GM23338 (cell line): ENCODE data around the gene LGALS1. TPM values are rescaled to one million over a fixed set of nuclear protein-coding genes. Genes with fewer than 3 reads are reported as not detected.

Experiments
- ATAC-seq: fragments of 200-7000 bp; cut with Tn5 transposase; 3 replicates; pipeline ENCODE4 v1.9.1; 2020
- DNase-seq: peaks from one replicate; pipeline ENCODE4 v3.0.0-alpha.2; 2015; ENCODE audit warnings: low spot score
- H2AFZ ChIP-seq: fragments of 200-600 bp; sonication (generic); 2 replicates; pipeline ENCODE4 v1.8.0; 2016; ENCODE audit warnings: antibody characterized with exemption, mild to moderate bottlenecking, moderate library complexity
- H3F3A ChIP-seq: fragments of 200-600 bp; sonication (generic); replicated peaks from 2 replicates; pipeline ENCODE4 v1.8.0; 2017; ENCODE audit warnings: antibody characterized with exemption, mixed run types, low read depth
- H3K27ac ChIP-seq: fragments of 200-600 bp; sonication (generic); 2 replicates; pipeline ENCODE4 v1.6.1; 2016; ENCODE audit warnings: low read depth
- H3K27me3 ChIP-seq: fragments of 200-600 bp; sonication (generic); 2 replicates; pipeline ENCODE4 v1.8.0; 2016; ENCODE audit warnings: mild to moderate bottlenecking, mixed run types, moderate library complexity; ENCODE audit not compliant: insufficient read depth
- H3K36me3 ChIP-seq: fragments of 200-600 bp; sonication (generic); 2 replicates; pipeline ENCODE4 v1.8.0; 2016; ENCODE audit warnings: mild to moderate bottlenecking; ENCODE audit not compliant: insufficient read depth
- H3K4me1 ChIP-seq: fragments of 200-600 bp; sonication (generic); 2 replicates; pipeline ENCODE4 v1.8.0; 2016; ENCODE audit warnings: mild to moderate bottlenecking, moderate library complexity; ENCODE audit not compliant: insufficient read depth
- H3K4me2 ChIP-seq: fragments of 200-600 bp; sonication (generic); 2 replicates; pipeline ENCODE4 v1.7.1; 2017; ENCODE audit warnings: mixed run types
- H3K4me3 ChIP-seq: fragments of 200-600 bp; sonication (generic); 2 replicates; pipeline ENCODE4 v1.6.1; 2016; ENCODE audit warnings: mixed run types
- H3K79me2 ChIP-seq: fragments of 200-600 bp; sonication (generic); replicated peaks from 2 replicates; pipeline ENCODE4 v1.8.0; 2017; ENCODE audit warnings: mild to moderate bottlenecking; ENCODE audit not compliant: insufficient read depth
- H3K9me2 ChIP-seq: fragments of 200-600 bp; sonication (generic); 2 replicates; pipeline ENCODE4 v1.8.0; 2017; ENCODE audit not compliant: insufficient read depth
- H4K20me1 ChIP-seq: fragments of 200-600 bp; sonication (generic); replicated peaks from 2 replicates; pipeline ENCODE4 v1.8.0; 2017; ENCODE audit warnings: mild to moderate bottlenecking; ENCODE audit not compliant: insufficient read depth
- H3K27ac Mint-ChIP-seq: 2 replicates; pipeline ENCODE4 v1.8.0; 2020; ENCODE audit warnings: inconsistent platforms, mild to moderate bottlenecking, moderate library complexity, mixed read lengths
- H3K27me3 Mint-ChIP-seq: 3 replicates; pipeline ENCODE4 v1.8.0; 2022; ENCODE audit warnings: low read depth, mild to moderate bottlenecking, moderate library complexity, mixed read lengths, inconsistent platforms; ENCODE audit not compliant: insufficient read depth, poor library complexity
- H3K36me3 Mint-ChIP-seq: 3 replicates; pipeline ENCODE4 v1.8.0; 2021; ENCODE audit warnings: low read depth, mild to moderate bottlenecking, inconsistent platforms, moderate library complexity, mixed read lengths
- H3K4me1 Mint-ChIP-seq: 3 replicates; pipeline ENCODE4 v1.8.0; 2020; ENCODE audit warnings: mild to moderate bottlenecking, inconsistent platforms, mixed read lengths
- H3K4me3 Mint-ChIP-seq: 3 replicates; pipeline ENCODE4 v1.8.0; 2021; ENCODE audit warnings: moderate library complexity, mild to moderate bottlenecking, inconsistent platforms, mixed read lengths
- H3K9me3 Mint-ChIP-seq: 3 replicates; pipeline ENCODE4 v1.8.0; 2020; ENCODE audit warnings: moderate library complexity, mild to moderate bottlenecking, inconsistent platforms, mixed read lengths
- CREB1 ChIP-seq: fragments of 250-450 bp; sonication (Bioruptor Pico); IDR thresholded peaks from 2 replicates; pipeline ENCODE4 v1.5.0; 2020; ENCODE audit warnings: low read depth, mild to moderate bottlenecking, moderate library complexity
- CTCF ChIP-seq, 2 experiments: fragments of 200-600 bp in 1 of 2; sonication (generic) in 1 of 2; conservative IDR thresholded peaks; 2 replicates each; pipeline versions ENCODE4 v1.5.1 to v1.6.1; 2016 to 2017; ENCODE audit warnings: antibody characterized with exemption in 2 of 2, low read depth in 2 of 2, mild to moderate bottlenecking in 2 of 2, moderate library complexity in 1 of 2
- ETS1 ChIP-seq: IDR thresholded peaks from 2 replicates; pipeline ENCODE4 v1.6.1; 2016; ENCODE audit warnings: antibody characterized with exemption
- EZH2 ChIP-seq: fragments of 200-600 bp; sonication (generic); IDR thresholded peaks from one replicate; pipeline ENCODE4 v1.8.0; 2017; ENCODE audit warnings: antibody characterized with exemption, mild to moderate bottlenecking, low read depth; ENCODE audit not compliant: unreplicated experiment
- EZH2phosphoT487 ChIP-seq: fragments of 200-600 bp; sonication (generic); IDR thresholded peaks from one replicate; pipeline ENCODE4 v1.8.1; 2018; ENCODE audit warnings: antibody characterized with exemption; ENCODE audit not compliant: unreplicated experiment
- JUNB ChIP-seq: IDR thresholded peaks from one replicate; pipeline ENCODE4 v1.6.1; 2016; ENCODE audit warnings: antibody characterized with exemption; ENCODE audit not compliant: unreplicated experiment
- NANOG ChIP-seq: IDR thresholded peaks from 2 replicates; pipeline ENCODE4 v1.6.1; 2016; ENCODE audit warnings: antibody characterized with exemption, borderline replicate concordance
- POLR2AphosphoS5 ChIP-seq: IDR thresholded peaks from 2 replicates; pipeline ENCODE4 v1.6.1; 2016; ENCODE audit warnings: antibody characterized with exemption, low read depth
- STAT1 ChIP-seq: IDR thresholded peaks from one replicate; pipeline ENCODE4 v1.6.1; 2016; ENCODE audit warnings: antibody characterized with exemption; ENCODE audit not compliant: unreplicated experiment
- ZNF114 ChIP-seq: fragments of 250-450 bp; sonication (Bioruptor Pico); IDR thresholded peaks from 2 replicates; pipeline ENCODE4 v1.5.0; 2020; ENCODE audit warnings: mild to moderate bottlenecking, moderate library complexity
- ZNF331 ChIP-seq: fragments of 250-450 bp; sonication (Bioruptor Pico); IDR thresholded peaks from 2 replicates; pipeline ENCODE4 v1.5.0; 2020; ENCODE audit warnings: low read depth, mild to moderate bottlenecking, moderate library complexity
- ZNF462 ChIP-seq: fragments of 250-450 bp; sonication (Bioruptor Pico); IDR thresholded peaks from 2 replicates; pipeline ENCODE4 v1.5.0; 2020; ENCODE audit warnings: mild to moderate bottlenecking, moderate library complexity
- polyA plus RNA-seq: library from polyadenylated mRNA; unstranded; fragments of >200 nt; fragmentation: Nextera tagmentation; extraction: Ambion mirVana; gene quantifications from 2 replicates; pipeline ENCODE4 v1.2.1, GENCODE V29; 2016
- total RNA-seq: library from RNA; depleted of rRNA; stranded (reverse); fragments of >200 nt; shearing (Covaris generic); gene quantifications from 2 replicates; pipeline ENCODE4 v1.2.3, GENCODE V29; 2014
- TF ChIP-seq, protein P1 (sequence below): IDR thresholded peaks from one replicate; pipeline ENCODE4 v1.6.1; 2018; ENCODE audit warnings: antibody characterized with exemption; ENCODE audit not compliant: unreplicated experiment

The LGALS1 gene
- total and polyA plus RNA-seq, 2 experiments from 2014 or later = 31.2 to 62.5 TPM

DNA sequence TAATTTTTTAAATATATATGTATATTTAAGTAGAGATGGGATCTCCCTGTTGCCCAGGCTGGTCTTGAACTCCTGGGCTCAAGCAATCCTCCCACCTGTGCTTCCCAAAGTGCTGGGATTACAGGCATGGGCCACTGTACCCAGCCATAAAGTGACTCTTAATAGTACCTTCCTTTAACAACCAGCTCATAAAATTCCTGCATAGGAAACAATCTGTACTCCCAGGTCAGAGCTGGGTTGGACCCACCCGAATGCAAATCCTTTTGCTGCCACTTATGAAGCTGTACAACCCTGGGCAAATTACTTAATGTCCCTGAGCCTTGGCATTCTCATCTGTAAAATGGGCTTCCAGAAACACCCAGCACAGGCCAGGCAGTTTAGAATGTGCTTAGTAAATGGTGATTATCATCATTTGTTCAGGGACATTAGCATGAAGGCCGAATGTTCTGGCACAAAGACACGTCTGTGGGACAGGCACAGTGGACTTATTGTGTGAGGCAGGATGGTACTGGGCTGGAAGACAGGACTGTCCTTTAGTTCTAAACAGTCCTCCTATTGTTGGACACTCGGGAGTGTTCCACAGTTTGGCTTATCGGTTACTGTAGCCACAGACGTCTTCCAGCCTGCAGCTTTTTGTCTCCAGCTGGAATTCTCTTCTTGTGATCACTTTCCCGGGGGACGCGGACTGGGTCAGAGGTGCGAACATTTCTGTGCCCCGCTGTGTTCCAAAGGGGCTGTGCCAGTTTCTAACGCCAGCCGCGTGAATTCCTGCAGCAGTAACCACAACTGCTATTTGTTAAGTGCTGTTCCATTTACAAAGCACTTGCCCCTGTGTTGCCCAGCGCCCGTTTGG lies 11.0 kb upstream of the LGALS1 start:
- Mint-ChIP-seq H3K27ac (no peak overlapping the region), H3K27me3 (peaks cover 11% of the 10 kb centered on the region), H3K4me1 (peaks cover 23% of the 10 kb centered on the region), H3K9me3 (no peaks in the 10 kb centered on the region), H3K4me3 (no peak overlapping the region), H3K36me3 (peaks cover 30% of the 10 kb centered on the region)
- H3K27ac ChIP-seq = no peak overlapping the region
- H3K27me3 ChIP-seq = no peaks in the 10 kb centered on the region
- no peak overlapping the region for H3K4me3 ChIP-seq
- no peak for ATAC-seq
- no peaks in the 10 kb centered on the region for H3K36me3 ChIP-seq
- no peaks in the 10 kb centered on the region for H3K9me2 ChIP-seq
- H2AFZ ChIP-seq = no peak overlapping the region
- H4K20me1 ChIP-seq = peaks cover 30% of the 10 kb centered on the region
- no peak for DNase-seq
- H3F3A ChIP-seq = 0 out of 2 replicates have a peak, but pooled peaks cover 16% of the 10 kb centered on the region
- H3K4me1 ChIP-seq = peaks cover 5% of the 10 kb centered on the region; the same call in 1 of the 2 replicates
- no peak for TF ChIP-seq EZH2phosphoT487
- no peak for TF ChIP-seq POLR2AphosphoS5
- no peak for TF ChIP-seq ZNF462 (CRISPR knock-in tag)
- TF ChIP-seq ZNF331 (CRISPR knock-in tag) = no peak
- TF ChIP-seq CREB1 (CRISPR knock-in tag) = no peak
- TF ChIP-seq EZH2 = no peak
- no peak for TF ChIP-seq ETS1
- TF ChIP-seq ZNF114 = no peak
- TF ChIP-seq NANOG = no peak
- TF ChIP-seq STAT1 = no peak
- no peak for TF ChIP-seq JUNB
- no peak for TF ChIP-seq CTCF (conservative IDR thresholded peaks at IDR 0.05; ENCODE audit: low read depth in 2 of 2)
- TF ChIP-seq, protein P1, sequence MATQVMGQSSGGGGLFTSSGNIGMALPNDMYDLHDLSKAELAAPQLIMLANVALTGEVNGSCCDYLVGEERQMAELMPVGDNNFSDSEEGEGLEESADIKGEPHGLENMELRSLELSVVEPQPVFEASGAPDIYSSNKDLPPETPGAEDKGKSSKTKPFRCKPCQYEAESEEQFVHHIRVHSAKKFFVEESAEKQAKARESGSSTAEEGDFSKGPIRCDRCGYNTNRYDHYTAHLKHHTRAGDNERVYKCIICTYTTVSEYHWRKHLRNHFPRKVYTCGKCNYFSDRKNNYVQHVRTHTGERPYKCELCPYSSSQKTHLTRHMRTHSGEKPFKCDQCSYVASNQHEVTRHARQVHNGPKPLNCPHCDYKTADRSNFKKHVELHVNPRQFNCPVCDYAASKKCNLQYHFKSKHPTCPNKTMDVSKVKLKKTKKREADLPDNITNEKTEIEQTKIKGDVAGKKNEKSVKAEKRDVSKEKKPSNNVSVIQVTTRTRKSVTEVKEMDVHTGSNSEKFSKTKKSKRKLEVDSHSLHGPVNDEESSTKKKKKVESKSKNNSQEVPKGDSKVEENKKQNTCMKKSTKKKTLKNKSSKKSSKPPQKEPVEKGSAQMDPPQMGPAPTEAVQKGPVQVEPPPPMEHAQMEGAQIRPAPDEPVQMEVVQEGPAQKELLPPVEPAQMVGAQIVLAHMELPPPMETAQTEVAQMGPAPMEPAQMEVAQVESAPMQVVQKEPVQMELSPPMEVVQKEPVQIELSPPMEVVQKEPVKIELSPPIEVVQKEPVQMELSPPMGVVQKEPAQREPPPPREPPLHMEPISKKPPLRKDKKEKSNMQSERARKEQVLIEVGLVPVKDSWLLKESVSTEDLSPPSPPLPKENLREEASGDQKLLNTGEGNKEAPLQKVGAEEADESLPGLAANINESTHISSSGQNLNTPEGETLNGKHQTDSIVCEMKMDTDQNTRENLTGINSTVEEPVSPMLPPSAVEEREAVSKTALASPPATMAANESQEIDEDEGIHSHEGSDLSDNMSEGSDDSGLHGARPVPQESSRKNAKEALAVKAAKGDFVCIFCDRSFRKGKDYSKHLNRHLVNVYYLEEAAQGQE = no peak
- H3K79me2 ChIP-seq = peaks cover 55% of the 10 kb centered on the region
- no peak overlapping the region for H3K4me2 ChIP-seq
